Measurements from ENCODE around the gene TANC1. TPM values are rescaled to one million over a fixed set of nuclear protein-coding genes. Genes with fewer than 3 reads are reported as not detected.

The TANC1 gene
- total RNA-seq, 1 donor from 2014 or later, result 84.1 TPM

- no peak for DNase-seq (ENCODE audit: low spot score)
- no peak for TF ChIP-seq CTCF (IDR thresholded peaks at IDR 0.05; ENCODE audit: unreplicated experiment)
- H3K27ac Mint-ChIP-seq (ENCODE audit: unreplicated experiment), result peak overlapping the region; percentile 19
- no peak overlapping the region for H3K4me3 Mint-ChIP-seq (ENCODE audit: unreplicated experiment)
- H3K27me3 Mint-ChIP-seq (ENCODE audit: unreplicated experiment), result peaks cover 10% of the 10 kb centered on the region
- H3K9me3 Mint-ChIP-seq (ENCODE audit: unreplicated experiment), result no peaks in the 10 kb centered on the region
- H3K36me3 Mint-ChIP-seq (ENCODE audit: low read depth, unreplicated experiment), result peaks cover 67% of the 10 kb centered on the region
- H3K4me1 Mint-ChIP-seq (ENCODE audit: unreplicated experiment), result peaks cover 20% of the 10 kb centered on the region
Measured at GRCh38 chr2:159226059-159226461, 257.6 kb downstream of the TANC1 start.

GRCh38 chr2:159226608-159227385 is 258.4 kb downstream of the TANC1 start:
- TF ChIP-seq CTCF (IDR thresholded peaks at IDR 0.05; ENCODE audit: unreplicated experiment), result no peak
- peaks cover 8% of the 10 kb centered on the region for H3K27me3 Mint-ChIP-seq (ENCODE audit: unreplicated experiment)
- H3K4me1 Mint-ChIP-seq (ENCODE audit: unreplicated experiment), result peaks cover 20% of the 10 kb centered on the region
- H3K27ac Mint-ChIP-seq (ENCODE audit: unreplicated experiment), result no peak overlapping the region
- peaks cover 64% of the 10 kb centered on the region for H3K36me3 Mint-ChIP-seq (ENCODE audit: low read depth, unreplicated experiment)
- no peak for DNase-seq (ENCODE audit: low spot score)
- no peaks in the 10 kb centered on the region for H3K9me3 Mint-ChIP-seq (ENCODE audit: unreplicated experiment)
- H3K4me3 Mint-ChIP-seq (ENCODE audit: unreplicated experiment), result no peak overlapping the region

- no peak for DNase-seq (ENCODE audit: low spot score)
- H3K9me3 Mint-ChIP-seq (ENCODE audit: unreplicated experiment), result no peaks in the 10 kb centered on the region
- H3K4me3 Mint-ChIP-seq (ENCODE audit: unreplicated experiment), result no peak overlapping the region
- H3K36me3 Mint-ChIP-seq (ENCODE audit: low read depth, unreplicated experiment), result peaks cover 58% of the 10 kb centered on the region
- H3K27ac Mint-ChIP-seq (ENCODE audit: unreplicated experiment), result no peak overlapping the region
- no peak for TF ChIP-seq CTCF (IDR thresholded peaks at IDR 0.05; ENCODE audit: unreplicated experiment)
- peaks cover 20% of the 10 kb centered on the region for H3K4me1 Mint-ChIP-seq (ENCODE audit: unreplicated experiment)
- peaks cover 8% of the 10 kb centered on the region for H3K27me3 Mint-ChIP-seq (ENCODE audit: unreplicated experiment)
Measured at GRCh38 chr2:159227467-159227866, 259.0 kb downstream of the TANC1 start.

- Mint-ChIP-seq H3K4me3 (ENCODE audit: unreplicated experiment) (peak overlapping the region; percentile 63), H3K36me3 (ENCODE audit: low read depth, unreplicated experiment) (peaks cover 56% of the 10 kb centered on the region), H3K27me3 (ENCODE audit: unreplicated experiment) (peaks cover 8% of the 10 kb centered on the region), H3K27ac (ENCODE audit: unreplicated experiment) (no peak overlapping the region), H3K4me1 (ENCODE audit: unreplicated experiment) (peaks cover 20% of the 10 kb centered on the region), H3K9me3 (ENCODE audit: unreplicated experiment) (no peaks in the 10 kb centered on the region)
- no peak for DNase-seq (ENCODE audit: low spot score)
- TF ChIP-seq CTCF (IDR thresholded peaks at IDR 0.05; ENCODE audit: unreplicated experiment), result no peak
Measured at GRCh38 chr2:159228081-159228581, 259.7 kb downstream of the TANC1 start.

- no peaks in the 10 kb centered on the region for H3K9me3 Mint-ChIP-seq (ENCODE audit: unreplicated experiment)
- H3K4me1 Mint-ChIP-seq (ENCODE audit: unreplicated experiment), result peaks cover 16% of the 10 kb centered on the region
- peaks cover 46% of the 10 kb centered on the region for H3K36me3 Mint-ChIP-seq (ENCODE audit: low read depth, unreplicated experiment)
- no peak for DNase-seq (ENCODE audit: low spot score)
- H3K27me3 Mint-ChIP-seq (ENCODE audit: unreplicated experiment), result peaks cover 6% of the 10 kb centered on the region
- H3K27ac Mint-ChIP-seq (ENCODE audit: unreplicated experiment), result no peak overlapping the region
- no peak for TF ChIP-seq CTCF (IDR thresholded peaks at IDR 0.05; ENCODE audit: unreplicated experiment)
- no peak overlapping the region for H3K4me3 Mint-ChIP-seq (ENCODE audit: unreplicated experiment)
Measured at GRCh38 chr2:159229476-159230144, 261.2 kb downstream of the TANC1 start.
